NCI-H748 treated with DMSO at 0.1 percent for 48 hours (cell line): ENCODE data around the gene PRPF40B.
"Not testable (repeated sequence)": the region's sequence is repeated elsewhere in the genome, so short reads cannot be mapped to it uniquely, and the experiment has no call there.

Experiments
- DNase-seq: peaks from one replicate; lab custom pipeline; 2025; lab: John Stamatoyannopoulos, UW

PRPF40B gene

GRCh38 chr12:49609059-49609874 lies 14.1 kb upstream of the PRPF40B start:
- no peak for DNase-seq

- no peak for DNase-seq
Measured at GRCh38 chr12:49609875-49610154, 13.5 kb upstream of the PRPF40B start.

GRCh38 chr12:49610785-49611184 lies 12.6 kb upstream of the PRPF40B start:
- DNase-seq: not testable (repeated sequence)

GRCh38 chr12:49612210-49612609 lies 11.2 kb upstream of the PRPF40B start:
- no peak for DNase-seq

GRCh38 chr12:49615725-49616124 lies 7.6 kb upstream of the PRPF40B start:
- no peak for DNase-seq

GRCh38 chr12:49616533-49617219 lies 6.7 kb upstream of the PRPF40B start:
- DNase-seq: no peak

GRCh38 chr12:49618576-49618975 lies 4.8 kb upstream of the PRPF40B start:
- no peak for DNase-seq

GRCh38 chr12:49619286-49619685 lies 4.1 kb upstream of the PRPF40B start:
- no peak for DNase-seq

GRCh38 chr12:49621651-49622500 lies 1.5 kb upstream of the PRPF40B start:
- DNase-seq: no peak

- no peak for DNase-seq
Measured at GRCh38 chr12:49622501-49623141, 740 bp upstream of the PRPF40B start.

GRCh38 chr12:49624921-49625577 lies 1.7 kb downstream of the PRPF40B start:
- no peak for DNase-seq

GRCh38 chr12:49626169-49626835 lies 2.9 kb downstream of the PRPF40B start:
- no peak for DNase-seq

GRCh38 chr12:49626836-49627235 lies 3.5 kb downstream of the PRPF40B start:
- no peak for DNase-seq

GRCh38 chr12:49627752-49628360 lies 4.5 kb downstream of the PRPF40B start:
- no peak for DNase-seq

GRCh38 chr12:49631336-49631907 lies 8.1 kb downstream of the PRPF40B start:
- no peak for DNase-seq

GRCh38 chr12:49632401-49632800 lies 9.0 kb downstream of the PRPF40B start:
- no peak for DNase-seq

- no peak for DNase-seq
Measured at GRCh38 chr12:49632986-49633702, 9.8 kb downstream of the PRPF40B start.

GRCh38 chr12:49633703-49634345 lies 10.5 kb downstream of the PRPF40B start:
- DNase-seq: no peak

- DNase-seq: no peak
Measured at GRCh38 chr12:49635036-49635435, 11.7 kb downstream of the PRPF40B start.
